Kidney (tissue), 14 donors: ENCODE measurements around the gene IFIT1B. TPM values are rescaled to one million over a fixed set of nuclear protein-coding genes. Genes with fewer than 3 reads are reported as not detected.

Source experiments
- DNase-seq, 5 donors: peaks; one replicate each; pipeline ENCODE4 v3.0.0-alpha.2; 2013 to 2020
- FAIRE-seq: peaks from 2 replicates; lab custom pipeline; 2012; peaks lifted over from hg19 to GRCh38; lab: Jason Lieb, UNC
- H3K27ac ChIP-seq, 2 donors: one replicate each; pipeline ENCODE4 v1.7.0; 2013; ENCODE audit warnings: low read depth in 2 of 2, low read length in 2 of 2, inconsistent platforms in 1 of 2
- H3K27me3 ChIP-seq: one replicate; pipeline ENCODE4 v1.7.1; 2013; ENCODE audit warnings: low read length, inconsistent platforms; ENCODE audit not compliant: control insufficient read depth, insufficient read depth
- H3K36me3 ChIP-seq, 3 donors: one replicate each; pipeline versions ENCODE4 v1.7.0 to v1.7.1; 2013; ENCODE audit warnings: low read length in 3 of 3, control low read depth in 1 of 3, inconsistent platforms in 1 of 3; ENCODE audit not compliant: insufficient read depth in 3 of 3, control insufficient read depth in 2 of 3
- H3K4me1 ChIP-seq, 3 donors: one replicate each; pipeline versions ENCODE4 v1.7.0 to v1.7.1; 2013; ENCODE audit warnings: low read length in 3 of 3, inconsistent platforms in 1 of 3, low read depth in 1 of 3; ENCODE audit not compliant: control insufficient read depth in 2 of 3, insufficient read depth in 2 of 3
- H3K4me3 ChIP-seq, 3 donors: one replicate each; pipeline versions ENCODE4 v1.7.0 to v1.8.1; 2013; ENCODE audit warnings: low read length in 3 of 3, control low read depth in 1 of 3, inconsistent platforms in 1 of 3
- H3K9ac ChIP-seq, 3 donors: one replicate each; pipeline versions ENCODE4 v1.7.0 to v1.7.1; 2013; ENCODE audit warnings: low read length in 3 of 3, control low read depth in 1 of 3, inconsistent platforms in 1 of 3
- H3K9me3 ChIP-seq, 3 donors: one replicate each; pipeline versions ENCODE4 v1.7.0 to v1.7.1; 2013; ENCODE audit warnings: low read length in 3 of 3, control low read depth in 1 of 3, inconsistent platforms in 1 of 3; ENCODE audit not compliant: control insufficient read depth in 2 of 3, insufficient read depth in 1 of 3
- CTCF ChIP-seq: IDR thresholded peaks from 3 replicates; pipeline ENCODE4 v1.5.1; 2012; ENCODE audit warnings: mild to moderate bottlenecking, moderate library complexity, borderline replicate concordance; ENCODE audit not compliant: insufficient read depth; ENCODE audit errors: extremely low read depth
- intact Hi-C: fragments of 100-400 bp; cut with DNase I; formaldehyde crosslinking; loops from one replicate; pipeline ENCODE4 v1.11.1; 2022
- polyA plus RNA-seq: library from polyadenylated mRNA; stranded (reverse); fragments of 350-450 nt; fragmentation: Illumina TruSeq; extraction: RNeasy Lipid Tissue Mini Kit (QIAGEN cat#74804); gene quantifications from one replicate; pipeline ENCODE4 v1.2.3, GENCODE V29; 2014; ENCODE audit warnings: low read depth, low replicate concordance; ENCODE audit not compliant: insufficient read depth
- total RNA-seq: library from RNA; stranded (reverse); fragmentation: NEBNext Ultra II Directional; extraction: Animal tissue kit (Norgen Biotek cat#: 25700); gene quantifications from one replicate; pipeline ENCODE4 v1.2.1, GENCODE V29; 2021
- donor health status: control.
- donor health status: control.
- donor health status: control.
- donor health status: control.
- donor health status: control.
- donor health status: DM: yes; HTN: yes; CAD: no.
- donor health status: Normal renal cell carcinoma (clear cell type).

IFIT1B gene
- total and polyA plus RNA-seq, 2 donors from 2014 or later: not detected

GRCh38 chr10:89343089-89343767, 34.6 kb upstream of the IFIT1B start:
- FAIRE-seq (no peak), DNase-seq (no peak)
- TF ChIP-seq CTCF: no peak
- Histone ChIP-seq H3K27ac (no peak overlapping the region), H3K9me3 (no peaks in the 10 kb centered on the region), H3K4me1 (peaks cover 10 to 30% (median 15%) of the 10 kb centered on the region in 3 donors), H3K4me3 (no peak overlapping the region), H3K27me3 (no peaks in the 10 kb centered on the region), H3K36me3 (peaks cover 0 to 14% (median 8%) of the 10 kb centered on the region in 3 donors), H3K9ac (no peak overlapping the region)
- intact Hi-C loops: no loop called here

GRCh38 chr10:89344156-89344555, 33.7 kb upstream of the IFIT1B start:
- no peak overlapping the region for H3K4me3 ChIP-seq
- H3K9me3 ChIP-seq: no peaks in the 10 kb centered on the region
- H3K36me3 ChIP-seq: peaks cover 0 to 7% (median 0%) of the 10 kb centered on the region in 3 donors
- FAIRE-seq (no peak), DNase-seq (no peak)
- peaks cover 13 to 40% (median 21%) of the 10 kb centered on the region in 3 donors for H3K4me1 ChIP-seq
- H3K27me3 ChIP-seq: no peaks in the 10 kb centered on the region
- H3K9ac ChIP-seq: no peak overlapping the region
- H3K27ac ChIP-seq: no peak overlapping the region
- intact Hi-C loops: no loop called here
- no peak for TF ChIP-seq CTCF

GRCh38 chr10:89345367-89346000, 32.4 kb upstream of the IFIT1B start:
- H3K27ac ChIP-seq: no peak overlapping the region
- no peak overlapping the region for H3K9ac ChIP-seq
- FAIRE-seq: no peak
- H3K36me3 ChIP-seq: no peaks in the 10 kb centered on the region
- TF ChIP-seq CTCF: no peak
- intact Hi-C loops: no loop called here
- no peaks in the 10 kb centered on the region for H3K9me3 ChIP-seq
- H3K27me3 ChIP-seq: no peaks in the 10 kb centered on the region
- DNase-seq: no peak
- peaks cover 14 to 51% (median 29%) of the 10 kb centered on the region in 3 donors for H3K4me1 ChIP-seq
- no peak overlapping the region for H3K4me3 ChIP-seq
